IMR-90 (cell line): ENCODE results near the gene ZNF385B. TPM values are rescaled to one million over a fixed set of nuclear protein-coding genes. Genes with fewer than 3 reads are reported as not detected.

Experiments
- ATAC-seq: fragments of 200-7000 bp; cut with Tn5 transposase; 2 replicates; pipeline ENCODE4 v1.9.1; 2020; ENCODE audit warnings: low read depth, mild to moderate bottlenecking, moderate library complexity
- BruUV-seq: library from RNA; stranded (reverse); fragments of 400-500 nt; replicated peaks from 2 replicates; lab custom pipeline; 2021; lab: Mats Ljungman, UMichigan
- CTCF ChIA-PET: fragments of 300-600 bp; formaldehyde crosslinking; extraction: SDS; loops from one replicate; lab custom pipeline; 2021; ENCODE audit warnings: antibody characterized with exemption; lab: Yijun Ruan, JAX
- POLR2A ChIA-PET: fragments of 300-600 bp; sonication (Branson Sonifier 250); formaldehyde crosslinking; loops from one replicate; lab custom pipeline; 2022; ENCODE audit warnings: antibody characterized with exemption; ENCODE audit not compliant: unreplicated experiment; lab: Charles Lee
- DNase-seq: peaks from one replicate; pipeline ENCODE4 v3.0.0; 2013
- H2AFZ ChIP-seq: replicated peaks from 2 replicates; pipeline ENCODE3; 2013; ENCODE audit warnings: low read length, mild to moderate bottlenecking; ENCODE audit not compliant: poor library complexity
- H2AK5ac ChIP-seq: 2 replicates; pipeline ENCODE4 v1.6.1; 2013; ENCODE audit warnings: low read depth, low read length, inconsistent platforms
- H2AK9ac ChIP-seq: replicated peaks from 2 replicates; pipeline ENCODE3; 2013; ENCODE audit warnings: mild to moderate bottlenecking, low read depth, low read length, moderate library complexity; ENCODE audit not compliant: poor library complexity
- H2BK120ac ChIP-seq: 2 replicates; pipeline ENCODE4 v1.6.1; 2013; ENCODE audit warnings: low read depth, low read length, inconsistent platforms
- H2BK15ac ChIP-seq: 3 replicates; pipeline ENCODE4 v1.6.1; 2013; ENCODE audit warnings: low read depth, low read length, inconsistent platforms
- H2BK20ac ChIP-seq: 2 replicates; pipeline ENCODE4 v1.6.1; 2013; ENCODE audit warnings: low read depth, mild to moderate bottlenecking, inconsistent platforms, low read length, moderate library complexity
- H2BK5ac ChIP-seq: 2 replicates; pipeline ENCODE4 v1.6.1; 2013; ENCODE audit warnings: mild to moderate bottlenecking, low read depth, low read length, inconsistent platforms; ENCODE audit not compliant: poor library complexity, severe bottlenecking
- H3K14ac ChIP-seq: replicated peaks from 2 replicates; pipeline ENCODE4 v1.6.1; 2013; ENCODE audit warnings: low read depth, low read length, inconsistent platforms
- H3K18ac ChIP-seq: 2 replicates; pipeline ENCODE4 v1.6.1; 2013; ENCODE audit warnings: low read depth, low read length, control low read depth
- H3K23ac ChIP-seq: 2 replicates; pipeline ENCODE4 v1.6.1; 2013; ENCODE audit warnings: low read depth, low read length, inconsistent platforms
- H3K27ac ChIP-seq: 2 replicates; pipeline ENCODE4 v1.5.1; 2013; ENCODE audit warnings: mild to moderate bottlenecking, control low read depth, low read length; ENCODE audit not compliant: insufficient read depth
- H3K27me3 ChIP-seq: 2 replicates; pipeline ENCODE4 v1.6.1; 2013; ENCODE audit warnings: low read length; ENCODE audit not compliant: control insufficient read depth, insufficient read depth
- H3K36me3 ChIP-seq: 2 replicates; pipeline ENCODE4 v1.6.1; 2013; ENCODE audit warnings: low read length, mixed read lengths; ENCODE audit not compliant: control insufficient read depth, insufficient read depth
- H3K4ac ChIP-seq: 2 replicates; pipeline ENCODE4 v1.6.1; 2013; ENCODE audit warnings: low read depth, low read length, inconsistent platforms
- H3K4me1 ChIP-seq: 2 replicates; pipeline ENCODE4 v1.6.1; 2013; ENCODE audit warnings: low read length, mixed read lengths; ENCODE audit not compliant: control insufficient read depth, insufficient read depth
- H3K4me2 ChIP-seq: 2 replicates; pipeline ENCODE4 v1.6.1; 2013; ENCODE audit warnings: low read depth, mild to moderate bottlenecking, control low read depth, low read length, moderate library complexity
- H3K4me3 ChIP-seq: 2 replicates; pipeline ENCODE4 v1.5.1; 2013; ENCODE audit warnings: low read depth, mild to moderate bottlenecking, control low read depth, low read length, moderate library complexity; ENCODE audit not compliant: insufficient read depth
- H3K56ac ChIP-seq: 2 replicates; pipeline ENCODE4 v1.6.1; 2013; ENCODE audit warnings: low read length, inconsistent platforms; ENCODE audit not compliant: insufficient read depth; ENCODE audit errors: extremely low read depth
- H3K79me1 ChIP-seq, 2 experiments: 2 replicates each; pipeline ENCODE4 v1.6.1; 2013; ENCODE audit warnings: low read length in 2 of 2, inconsistent platforms in 1 of 2, low read depth in 1 of 2
- H3K9ac ChIP-seq: 2 replicates; pipeline ENCODE4 v1.6.1; 2013; ENCODE audit warnings: low read depth, low read length, control low read depth
- H3K9me1 ChIP-seq: 2 replicates; pipeline ENCODE4 v1.6.1; 2013; ENCODE audit warnings: low read length, inconsistent platforms; ENCODE audit not compliant: insufficient read depth
- H3K9me3 ChIP-seq: 2 replicates; pipeline ENCODE4 v1.6.1; 2013; ENCODE audit warnings: low read length; ENCODE audit not compliant: control insufficient read depth, insufficient read depth
- H4K20me1 ChIP-seq: 2 replicates; pipeline ENCODE4 v1.6.1; 2013; ENCODE audit warnings: low read length, inconsistent platforms; ENCODE audit not compliant: insufficient read depth
- H4K5ac ChIP-seq: 2 replicates; pipeline ENCODE4 v1.6.1; 2013; ENCODE audit warnings: mild to moderate bottlenecking, low read depth, low read length, control low read depth
- H4K8ac ChIP-seq, 2 experiments: 2 replicates each; pipeline ENCODE4 v1.6.1; 2013; ENCODE audit warnings: low read depth in 2 of 2, low read length in 2 of 2, control low read depth in 1 of 2, inconsistent platforms in 1 of 2
- H4K91ac ChIP-seq: 2 replicates; pipeline ENCODE4 v1.6.1; 2013; ENCODE audit warnings: low read depth, low read length, inconsistent platforms; ENCODE audit not compliant: insufficient read depth
- BHLHE40 ChIP-seq: fragments of 150-350 bp; IDR thresholded peaks from 2 replicates; pipeline ENCODE4 v1.6.1; 2016; ENCODE audit warnings: mild to moderate bottlenecking, low read depth, low read length
- CEBPB ChIP-seq: IDR thresholded peaks from 2 replicates; pipeline ENCODE4 v1.6.1; 2012; ENCODE audit warnings: low read depth, low read length, improper control_type of control experiment
- CHD1 ChIP-seq: IDR thresholded peaks from 2 replicates; pipeline ENCODE4 v1.6.1; 2012; ENCODE audit warnings: low read depth, low read length, improper control_type of control experiment
- CTCF ChIP-seq: conservative IDR thresholded peaks from 2 replicates; pipeline ENCODE4 v1.5.1; 2012; ENCODE audit warnings: mild to moderate bottlenecking, low read depth, low read length, improper control_type of control experiment
- ELK1 ChIP-seq: fragments of 150-350 bp; IDR thresholded peaks from 2 replicates; pipeline ENCODE4 v1.6.1; 2016; ENCODE audit warnings: low read depth, mild to moderate bottlenecking, low read length, moderate library complexity, borderline replicate concordance
- FOS ChIP-seq: fragments of 150-350 bp; IDR thresholded peaks from 2 replicates; pipeline ENCODE4 v1.6.1; 2016; ENCODE audit warnings: low read depth, low read length
- MAFK ChIP-seq: IDR thresholded peaks from 2 replicates; pipeline ENCODE4 v1.6.1; 2012; ENCODE audit warnings: low read depth, low read length, improper control_type of control experiment
- MAZ ChIP-seq: IDR thresholded peaks from 2 replicates; pipeline ENCODE4 v1.6.1; 2012; ENCODE audit warnings: low read depth, mild to moderate bottlenecking, low read length, improper control_type of control experiment, moderate library complexity, borderline replicate concordance
- MXI1 ChIP-seq: IDR thresholded peaks from 2 replicates; pipeline ENCODE4 v1.6.1; 2012; ENCODE audit warnings: low read depth, mild to moderate bottlenecking, low read length, moderate library complexity, borderline replicate concordance
- NFE2L2 ChIP-seq: fragments of 150-350 bp; IDR thresholded peaks from 2 replicates; pipeline ENCODE4 v1.6.1; 2016; ENCODE audit warnings: low read depth, mild to moderate bottlenecking, low read length
- POLR2A ChIP-seq: IDR thresholded peaks from 2 replicates; pipeline ENCODE4 v1.6.1; 2012; ENCODE audit warnings: mild to moderate bottlenecking, low read depth, low read length
- RAD21 ChIP-seq: IDR thresholded peaks from 2 replicates; pipeline ENCODE4 v1.6.1; 2012; ENCODE audit warnings: low read length, improper control_type of control experiment
- RCOR1 ChIP-seq: IDR thresholded peaks from 2 replicates; pipeline ENCODE4 v1.6.1; 2012; ENCODE audit warnings: mild to moderate bottlenecking, low read length, improper control_type of control experiment; ENCODE audit not compliant: insufficient replicate concordance
- RFX5 ChIP-seq: IDR thresholded peaks from 2 replicates; pipeline ENCODE4 v1.8.0; 2012; ENCODE audit warnings: low read depth, mild to moderate bottlenecking, low read length, moderate library complexity
- SMC3 ChIP-seq: fragments of 150-350 bp; IDR thresholded peaks from 2 replicates; pipeline ENCODE4 v1.6.1; 2016; ENCODE audit warnings: low read depth, mild to moderate bottlenecking, antibody characterized with exemption, low read length, moderate library complexity
- WGBS, 2 experiments: methylation state at CpG; one replicate each; pipeline versions ENCODE4 v1.1.5 to v1.1.7; 2013; ENCODE audit warnings: missing lambda C conversion rate in 2 of 2; ENCODE audit not compliant: insufficient read length in 1 of 2; ENCODE audit errors: extremely low coverage in 2 of 2; 5-methylcytosine and 5-hydroxymethylcytosine counted together
- dilution Hi-C: fragments of 300-500 bp; cut with HindIII; formaldehyde crosslinking; loops from one replicate; pipeline ENCODE4 v1.14.3; 2018; ENCODE audit warnings: low sequenced_read_pairs; ENCODE audit not compliant: unreplicated experiment
- in situ Hi-C: fragments of 300-500 bp; cut with MboI; formaldehyde crosslinking; loops from 3 replicates; pipeline ENCODE4 v1.14.3; 2019; ENCODE audit warnings: low sequenced_read_pairs, inconsistent platforms, mixed read lengths
- intact Hi-C: fragments of 100-400 bp; cut with micrococcal nuclease; formaldehyde crosslinking; loops from 2 replicates; pipeline ENCODE4 v1.10.0; 2022
- polyA plus RNA-seq, 3 experiments: library from polyadenylated mRNA; depleted of rRNA; stranded (reverse); fragments of >200 nt; gene quantifications; 2 replicates each; pipeline ENCODE4 v1.2.3, GENCODE V29; 2012; ENCODE audit warnings: low replicate concordance in 1 of 3
- total RNA-seq: library from RNA; depleted of rRNA; stranded (reverse); fragments of >200 nt; gene quantifications from 2 replicates; pipeline ENCODE4 v1.2.3, GENCODE V29; 2012
- TF ChIP-seq, protein P1 (sequence below): fragments of 150-350 bp; IDR thresholded peaks from 2 replicates; pipeline ENCODE4 v1.6.1; 2017; ENCODE audit warnings: mild to moderate bottlenecking, antibody characterized with exemption, low read length, low read depth

ZNF385B gene
- total and polyA plus RNA-seq, 2 of the 4 experiments (the other 2 are of a cell fraction): not detected

DNA sequence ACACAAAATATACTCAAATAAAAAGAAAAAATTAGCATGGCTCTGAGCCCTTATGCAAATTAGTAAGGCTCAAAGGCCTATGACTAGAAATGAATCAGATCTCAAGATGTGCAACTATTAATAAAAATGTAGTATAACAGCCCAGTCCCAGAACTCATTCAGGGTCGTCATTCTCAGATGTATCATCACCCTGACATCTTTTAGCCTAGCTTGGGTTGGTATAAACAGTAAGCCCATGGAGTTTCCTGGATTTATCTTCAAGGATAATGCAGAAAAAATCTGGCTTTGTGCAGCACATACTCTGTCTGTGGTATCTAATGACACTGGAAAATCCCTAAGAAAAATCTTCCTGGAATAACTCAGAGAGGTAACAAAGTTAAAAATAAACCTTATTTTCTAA is 239.3 kb downstream of the ZNF385B start:
- DNase-seq (peak; percentile 81), ATAC-seq (peak; percentile 59)
- Histone ChIP-seq H3K23ac (no peak overlapping the region), H3K4me3 (no peak overlapping the region), H3K36me3 (no peaks in the 10 kb centered on the region), H2BK20ac (no peak overlapping the region), H2BK5ac (no peak overlapping the region), H3K4me2 (no peak overlapping the region), H2AK9ac (no peak overlapping the region), H4K91ac (no peak overlapping the region), H3K56ac (no peak overlapping the region), H3K4ac (no peak overlapping the region), H3K27ac (no peak overlapping the region), H2BK15ac (no peak overlapping the region), H2AK5ac (no peak overlapping the region), H4K20me1 (no peaks in the 10 kb centered on the region), H2AFZ (no peak overlapping the region), H3K27me3 (no peaks in the 10 kb centered on the region), H3K79me1 (no peaks in the 10 kb centered on the region), H4K5ac (no peak overlapping the region), H2BK120ac (no peak overlapping the region), H3K18ac (no peak overlapping the region), H4K8ac (no peak overlapping the region), H3K4me1 (peaks cover 3% of the 10 kb centered on the region; the same call in 1 of the 2 replicates), H3K9ac (no peak overlapping the region), H3K9me3 (no peaks in the 10 kb centered on the region), H3K9me1 (no peaks in the 10 kb centered on the region), H3K14ac (no peak overlapping the region)
- dilution Hi-C loops (no loop called here), intact Hi-C loops (no loop called here), in situ Hi-C loops (no loop called here)
- POLR2A ChIA-PET: no interaction called here
- CTCF ChIA-PET: interaction anchor here (0.5 to 1.2 kb wide), 3 partner anchors 10 to 25 kb away, joined by 3 to 5 read pairs (median 4); no protein-coding TSS in a partner anchor
- TF ChIP-seq NFE2L2 (no peak), RFX5 (no peak), ELK1 (no peak), SMC3 (no peak), RAD21 (no peak), CEBPB (no peak), CTCF (no peak), POLR2A (no peak), MXI1 (no peak), CHD1 (no peak), MAZ (no peak), BHLHE40 (no peak), MAFK (no peak), RCOR1 (no peak), FOS (no peak)
- TF ChIP-seq, protein P1, sequence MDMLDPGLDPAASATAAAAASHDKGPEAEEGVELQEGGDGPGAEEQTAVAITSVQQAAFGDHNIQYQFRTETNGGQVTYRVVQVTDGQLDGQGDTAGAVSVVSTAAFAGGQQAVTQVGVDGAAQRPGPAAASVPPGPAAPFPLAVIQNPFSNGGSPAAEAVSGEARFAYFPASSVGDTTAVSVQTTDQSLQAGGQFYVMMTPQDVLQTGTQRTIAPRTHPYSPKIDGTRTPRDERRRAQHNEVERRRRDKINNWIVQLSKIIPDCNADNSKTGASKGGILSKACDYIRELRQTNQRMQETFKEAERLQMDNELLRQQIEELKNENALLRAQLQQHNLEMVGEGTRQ: no peak
- BruUV-seq: no TSS peak
- WGBS, 2 experiments: no CpG with 5 or more reads among the region's 1 CpG
